Adipose tissue (tissue), 3 donors: ENCODE results near the gene PIK3C2B. TPM values are rescaled to one million over a fixed set of nuclear protein-coding genes. Genes with fewer than 3 reads are reported as not detected.

Experiments
- H3K27ac ChIP-seq: one replicate; pipeline ENCODE4 v1.5.1; 2013; ENCODE audit warnings: low read depth, low read length
- WGBS, 3 donors: extraction: QIAGEN DNeasy Blood & Tissue Kit; methylation state at CpG; one replicate each; pipeline ENCODE4 v1.1.7; 2013; 5-methylcytosine and 5-hydroxymethylcytosine counted together
- polyA plus RNA-seq, 3 donors: library from polyadenylated mRNA; stranded (reverse); fragments of 200-250 nt; gene quantifications; one replicate each; pipeline ENCODE4 v1.2.3, GENCODE V29; 2013
- donor health status: healthy with polysubstance abuse.
- donor health status: Bipolar disorder and iron deficiency.
- donor health status: healthy.

Gene PIK3C2B
- polyA plus RNA-seq, 3 donors = 4.9 to 13.6 (median 13.2) TPM

DNA sequence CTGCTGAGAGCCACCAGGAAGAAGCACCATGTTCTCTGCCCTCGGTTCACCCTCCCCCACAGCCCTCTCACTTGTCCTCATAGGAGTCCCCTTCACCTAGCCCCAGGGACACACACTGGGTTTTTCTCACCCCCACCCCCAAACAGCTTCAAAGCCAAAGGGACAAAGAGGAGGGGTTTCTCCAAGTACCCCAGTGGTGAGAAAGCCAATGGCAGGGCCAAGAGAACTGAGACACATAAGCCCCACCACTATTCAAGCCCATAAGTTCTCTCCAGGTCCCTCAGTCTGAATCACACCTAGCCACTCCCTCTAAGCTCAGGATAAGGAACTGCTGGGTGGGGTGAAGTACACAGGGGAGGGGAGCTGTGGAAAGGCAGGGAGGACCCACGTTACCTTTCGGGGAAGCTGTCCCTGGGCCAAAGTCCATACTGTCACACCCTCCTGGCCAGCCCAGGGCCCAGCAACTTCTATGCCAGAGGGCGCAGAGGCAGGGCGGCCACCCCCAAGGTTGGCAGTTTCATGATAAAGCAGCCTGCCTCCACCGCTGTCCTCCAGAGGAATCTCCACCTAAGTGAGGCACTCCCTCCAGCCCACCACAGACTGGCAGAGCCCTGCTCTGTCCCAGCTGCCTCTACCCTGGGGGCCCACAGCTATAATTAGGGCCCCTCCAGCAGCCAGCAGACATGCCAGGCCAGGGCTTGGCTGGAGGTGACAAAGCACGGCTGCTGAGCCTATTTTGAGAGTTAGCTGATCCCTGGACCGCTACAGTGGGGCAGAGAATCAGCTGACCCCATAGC, 43.9 kb downstream of the PIK3C2B start:
- WGBS, 3 donors = 49 to 79% (median 77%) methylated on average over 7 to 8 of the region's 8 CpGs
- no peak overlapping the region for H3K27ac ChIP-seq

DNA sequence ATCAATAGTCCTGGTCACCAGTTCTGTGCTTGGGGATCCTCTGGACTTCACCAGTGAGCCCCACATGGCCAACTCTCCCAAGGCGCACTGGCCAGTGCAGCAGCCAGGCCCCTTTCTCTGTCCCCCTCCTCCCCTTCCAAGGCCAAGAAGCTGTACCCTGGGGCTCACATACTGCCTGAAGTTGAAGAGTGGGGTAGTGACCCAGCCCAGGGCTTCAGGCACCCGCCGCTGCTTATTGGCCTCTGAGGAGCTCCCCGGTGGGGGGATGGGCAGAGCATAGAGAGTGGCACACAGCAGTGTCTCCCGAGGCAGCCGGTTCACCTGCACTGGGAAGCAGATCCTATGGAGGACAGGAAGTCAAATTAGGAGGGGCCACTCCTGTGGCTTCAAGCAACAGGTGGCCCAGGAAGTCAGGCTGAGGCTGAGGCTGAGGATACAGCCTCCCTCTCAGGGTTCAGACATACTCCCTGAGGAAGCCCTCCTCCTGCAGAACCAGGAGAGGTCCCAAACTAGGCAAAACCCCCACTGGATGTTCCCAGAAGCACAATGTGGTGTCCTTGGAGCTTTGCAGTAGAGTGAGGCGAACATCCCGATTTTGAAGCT, 44.8 kb downstream of the PIK3C2B start:
- WGBS, 3 donors = 72 to 83% (median 79%) methylated on average over 8 of the region's 8 CpGs
- H3K27ac ChIP-seq = no peak overlapping the region

DNA sequence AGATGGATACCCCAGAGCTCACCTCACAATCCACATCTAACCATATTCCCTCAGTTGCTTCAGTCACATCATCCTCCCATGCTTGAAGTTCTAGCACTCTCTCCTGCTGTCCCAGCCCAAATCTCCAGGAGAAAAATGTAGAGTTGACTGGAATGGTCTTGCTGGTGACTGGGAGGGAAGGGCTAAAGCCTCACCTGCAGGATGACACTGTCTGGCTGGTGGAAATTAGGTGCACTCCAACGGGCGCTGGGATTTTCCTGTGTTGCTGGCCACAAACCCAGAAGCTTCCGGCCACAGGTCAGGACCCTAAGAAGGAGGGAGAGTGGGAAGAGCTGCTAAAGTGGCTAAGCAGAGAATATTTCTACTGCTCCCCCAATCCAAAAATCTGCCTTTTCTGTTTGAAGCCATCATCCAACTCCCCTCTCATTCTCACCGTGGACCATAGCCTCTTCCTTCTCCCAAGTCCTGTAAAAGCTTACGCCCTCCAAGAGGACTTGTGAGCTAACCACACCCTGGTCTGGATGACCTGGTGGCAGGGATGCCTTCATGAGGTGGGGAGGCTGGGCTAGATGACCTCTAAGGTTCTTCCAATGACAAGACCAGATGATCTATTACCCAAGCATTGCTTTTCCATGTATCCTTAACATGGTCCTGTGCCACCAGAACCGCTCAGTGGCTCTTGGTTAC, 45.5 kb downstream of the PIK3C2B start:
- H3K27ac ChIP-seq = no peak overlapping the region
- WGBS, 3 donors = 72 to 83% (median 77%) methylated on average over 6 of the region's 6 CpGs

DNA sequence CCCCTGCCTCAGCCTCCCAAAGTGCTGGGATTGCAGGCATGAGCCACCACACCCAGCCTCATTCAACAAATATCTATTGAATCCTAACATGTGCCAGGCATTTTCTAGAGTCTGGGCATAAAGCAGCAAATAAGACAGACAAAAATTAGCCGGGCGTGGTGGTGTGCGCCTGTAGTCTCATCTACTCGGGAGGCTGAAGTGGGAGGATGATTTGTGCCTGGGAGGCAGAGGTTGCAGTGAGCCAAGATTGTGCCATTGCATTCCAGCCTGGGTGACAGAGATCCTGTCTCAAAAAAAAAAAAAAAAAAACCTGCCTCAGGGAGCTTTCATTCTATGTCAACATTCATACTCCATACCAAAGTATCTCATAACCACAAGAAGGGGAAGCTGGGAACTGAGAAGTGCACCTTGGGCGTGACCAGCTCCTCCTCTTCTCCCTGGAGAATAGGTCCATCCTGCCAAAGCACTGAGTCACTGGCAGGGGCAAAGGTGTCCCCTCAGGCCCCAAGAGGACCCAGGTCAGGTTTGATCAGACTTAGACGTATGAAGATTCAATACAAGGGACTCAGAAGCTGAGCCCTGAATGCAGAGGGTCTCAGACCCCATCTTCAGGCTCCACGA, 46.2 kb downstream of the PIK3C2B start:
- 84 to 88% (median 85%) methylated on average over 7 of the region's 7 CpGs for WGBS, 3 donors
- no peak overlapping the region for H3K27ac ChIP-seq

DNA sequence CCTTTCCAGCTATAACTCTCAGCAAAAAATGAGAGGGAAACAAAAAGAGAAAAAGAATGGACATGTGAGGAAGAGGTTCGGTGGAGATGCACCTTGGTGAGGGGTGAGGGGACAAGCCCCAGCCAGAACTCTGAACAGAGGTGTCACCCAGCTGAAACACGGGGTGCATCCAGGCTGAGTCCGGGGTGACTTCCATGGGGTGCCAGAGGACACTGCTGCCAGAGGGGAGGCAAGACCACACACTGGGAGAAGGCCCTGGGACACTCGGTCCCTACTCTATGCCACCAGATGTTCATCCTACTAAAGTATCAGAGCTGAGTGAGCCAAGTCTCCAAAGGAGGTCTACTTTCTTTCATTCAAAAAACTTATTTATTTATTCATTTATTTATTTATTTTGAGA, 46.9 kb downstream of the PIK3C2B start:
- 59 to 65% (median 61%) methylated on average over 4 of the region's 4 CpGs for WGBS, 3 donors
- no peak overlapping the region for H3K27ac ChIP-seq

DNA sequence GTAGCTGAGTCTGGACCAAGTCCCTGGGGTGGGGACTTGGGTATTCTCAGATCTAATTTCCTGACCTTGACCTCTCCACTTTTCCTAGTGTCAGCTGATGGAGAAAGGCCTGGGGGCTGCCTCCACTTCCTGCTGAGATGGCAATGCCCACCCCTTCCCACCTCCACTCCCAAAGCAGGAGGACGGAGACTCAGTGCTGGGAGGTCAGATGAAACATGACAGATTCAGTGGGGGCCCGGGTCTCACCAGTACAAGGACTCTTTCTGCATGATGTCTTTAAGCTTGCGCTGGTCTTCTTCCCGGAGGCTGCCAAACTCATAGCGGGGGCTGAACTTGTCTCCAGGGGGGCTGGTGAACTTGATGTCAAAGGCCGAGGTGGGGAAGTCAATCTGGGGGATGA, 47.4 kb downstream of the PIK3C2B start:
- H3K27ac ChIP-seq = no peak overlapping the region
- 74 to 90% (median 86%) methylated on average over 6 of the region's 6 CpGs for WGBS, 3 donors

DNA sequence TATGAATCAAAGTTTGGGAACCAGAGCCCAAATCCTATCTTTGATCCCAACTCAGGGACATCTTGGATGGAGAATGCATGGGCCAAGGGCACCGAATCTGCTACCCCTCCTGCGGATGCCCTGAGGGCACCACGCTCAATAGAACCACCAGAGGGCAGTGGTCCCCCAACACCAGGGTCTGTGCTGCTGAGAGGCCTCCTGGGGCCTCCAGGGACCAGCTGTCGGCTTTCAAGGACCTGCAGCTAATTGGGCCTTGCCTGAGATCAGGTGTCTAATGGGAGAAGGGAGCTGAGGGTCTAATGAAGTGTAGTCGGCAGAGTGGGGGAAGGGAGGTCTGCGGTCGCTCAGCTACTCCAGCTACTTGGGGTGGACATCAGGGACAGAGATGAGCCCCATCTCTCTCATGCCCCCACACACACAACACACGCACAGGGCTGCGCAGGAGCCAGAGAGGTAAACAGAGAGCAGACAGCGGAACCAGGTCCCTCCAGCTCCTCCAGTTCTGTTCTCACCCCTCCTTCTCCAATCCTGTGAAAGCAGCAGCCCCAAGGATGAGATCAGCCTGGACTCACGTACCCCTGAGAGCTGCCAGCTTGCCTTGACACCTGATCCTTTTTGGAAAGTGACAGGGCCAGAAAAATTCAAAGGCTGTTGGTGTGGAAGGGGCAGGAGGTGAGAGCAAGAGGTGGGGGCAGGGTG, 48.0 kb downstream of the PIK3C2B start:
- WGBS, 3 donors = 41 to 51% (median 47%) methylated on average over 11 of the region's 11 CpGs
- H3K27ac ChIP-seq = no peak overlapping the region

DNA sequence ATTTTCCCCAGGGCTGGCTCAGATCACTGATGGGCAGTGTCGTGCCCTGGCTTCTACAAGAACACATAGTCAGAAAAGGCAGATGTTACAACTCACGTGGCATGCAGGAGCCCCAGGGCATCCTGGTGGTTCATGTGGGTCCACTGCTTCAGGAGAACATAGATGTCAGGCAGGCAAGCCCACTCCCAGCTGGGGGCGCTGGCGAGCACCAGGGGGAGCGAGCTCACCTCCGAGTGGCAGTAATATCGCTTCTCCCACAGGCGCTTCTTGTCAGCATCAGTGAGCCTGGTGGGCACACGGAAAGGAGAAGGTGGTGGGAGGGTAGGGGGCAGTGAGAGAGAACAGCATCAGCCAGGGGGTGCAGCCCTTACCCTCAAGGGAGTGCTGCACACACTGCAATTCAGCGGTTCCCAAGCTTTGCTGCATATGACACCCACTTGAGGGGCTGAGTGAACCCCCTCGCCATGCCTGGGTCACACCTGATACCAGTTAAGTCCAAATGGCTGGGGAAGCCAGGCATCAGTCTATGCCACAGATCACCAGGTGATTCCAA, 48.7 kb downstream of the PIK3C2B start:
- no peak overlapping the region for H3K27ac ChIP-seq
- 52 to 69% (median 61%) methylated on average over 11 of the region's 11 CpGs for WGBS, 3 donors

Other genes with a start within 250 kb of the PIK3C2B start
- gene PLEKHA6, start 134.9 kb downstream of the PIK3C2B start, polyA plus RNA-seq = 1 to 10 TPM; 2.3 to 9.3 (median 4.2) TPM
- gene PPP1R15B, start 83.0 kb downstream of the PIK3C2B start, polyA plus RNA-seq = 10 to 100 TPM; 14.3 to 41.6 (median 30.3) TPM
- gene MDM4, start 21.6 kb upstream of the PIK3C2B start, polyA plus RNA-seq = 1 to 10 TPM; 3.7 to 7.6 (median 7.0) TPM
- gene LRRN2, start 190.9 kb upstream of the PIK3C2B start, polyA plus RNA-seq = 1 to 10 TPM in 2 of 3 donors, under 1 TPM in 1; 0.38 to 5.1 (median 3.1) TPM